Fibroblast of skin of abdomen (primary cell): ENCODE results near the gene KRTAP10-2.
A peak's percentile ranks its signal among the peaks of the same experiment; 100 is the strongest.
"Not testable (repeated sequence)": the region's sequence is repeated elsewhere in the genome, so short reads cannot be mapped to it uniquely, and the experiment has no call there.

Source experiments
- DNase-seq: peaks from one replicate; pipeline ENCODE4 v3.0.0-alpha.2; 2013

The KRTAP10-2 gene

DNA sequence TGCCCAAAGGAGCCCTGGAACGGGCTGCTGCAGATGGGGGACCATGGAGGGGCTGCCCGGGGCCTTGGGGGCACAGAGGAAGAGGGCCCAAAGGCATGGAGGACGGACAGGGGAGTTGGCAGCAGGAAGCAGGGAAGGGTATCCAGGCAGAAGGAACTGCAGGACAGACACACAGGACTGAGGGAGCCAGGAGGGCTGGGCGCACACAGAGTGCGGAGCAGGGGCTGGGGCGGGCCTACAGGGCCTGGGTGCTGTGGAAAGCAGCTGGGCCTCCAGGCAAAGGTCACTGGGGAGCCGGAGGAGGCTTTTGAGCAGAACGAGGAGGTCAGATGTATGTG lies 39.4 kb downstream of the KRTAP10-2 start:
- no peak for DNase-seq

DNA sequence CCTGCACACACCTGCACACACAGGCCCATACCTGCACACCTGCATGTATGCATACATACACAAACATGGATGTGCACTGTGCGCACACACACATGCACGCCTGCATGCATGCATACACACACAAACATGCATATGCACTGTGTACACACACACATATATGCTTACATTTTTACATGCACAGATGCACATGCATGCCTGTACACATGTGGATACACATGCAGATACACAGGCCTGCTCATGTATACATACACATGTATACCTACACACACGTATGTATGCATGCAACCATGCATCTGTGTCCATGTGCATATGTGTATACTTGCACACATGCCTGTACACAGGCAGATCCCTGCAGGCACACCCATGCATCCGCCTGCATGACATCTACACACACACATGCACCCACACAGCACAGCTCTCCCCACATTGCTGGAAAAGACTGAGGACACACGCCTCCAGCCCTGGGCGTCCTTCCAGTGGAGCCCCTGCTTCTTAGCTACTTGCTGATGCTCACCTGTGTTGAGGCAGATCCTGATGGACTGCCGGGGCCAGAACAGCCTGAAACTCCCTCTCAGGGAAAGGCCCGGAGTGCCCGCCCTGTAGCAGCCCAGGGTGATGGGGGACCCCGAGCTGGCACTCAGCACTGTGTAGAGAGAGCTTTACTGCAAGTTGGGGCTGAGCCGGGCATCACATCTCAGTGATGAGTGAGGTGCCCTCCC lies 39.9 kb downstream of the KRTAP10-2 start:
- DNase-seq: no peak

DNA sequence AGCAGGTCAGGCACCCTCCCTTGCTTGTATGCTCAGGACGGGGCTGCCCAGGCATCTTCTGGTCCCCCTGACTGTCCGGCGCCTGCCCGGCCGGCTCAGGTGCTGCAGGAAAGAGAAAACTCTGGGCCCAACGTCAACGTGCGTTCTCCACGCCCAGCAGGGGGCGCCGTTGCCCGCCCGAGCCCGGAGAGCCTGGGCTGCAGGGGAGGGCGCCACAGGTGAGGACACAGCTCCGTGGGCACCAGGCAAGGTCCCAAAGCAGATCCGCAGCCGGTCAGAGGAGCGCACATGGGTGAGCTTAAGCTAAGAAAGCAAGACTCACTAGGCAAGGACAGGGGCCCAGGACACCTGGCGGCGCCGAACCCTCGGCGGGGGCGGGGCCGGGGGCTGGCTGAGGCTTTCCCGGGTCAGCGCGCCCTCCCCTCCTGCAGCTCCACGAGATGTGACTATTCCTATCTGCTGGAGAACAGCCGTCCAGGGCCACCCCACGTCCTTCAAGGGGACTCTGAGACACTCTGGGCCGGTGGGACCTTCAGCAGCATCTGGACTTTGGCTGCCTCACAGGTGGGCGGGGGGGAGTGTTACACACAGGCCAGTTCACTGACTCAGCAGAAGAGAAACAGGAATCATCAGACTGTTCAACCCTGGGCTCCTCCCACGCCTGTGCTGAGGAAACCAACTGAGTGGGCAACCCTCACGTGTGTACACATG lies 40.6 kb downstream of the KRTAP10-2 start:
- peak; percentile 10 for DNase-seq

DNA sequence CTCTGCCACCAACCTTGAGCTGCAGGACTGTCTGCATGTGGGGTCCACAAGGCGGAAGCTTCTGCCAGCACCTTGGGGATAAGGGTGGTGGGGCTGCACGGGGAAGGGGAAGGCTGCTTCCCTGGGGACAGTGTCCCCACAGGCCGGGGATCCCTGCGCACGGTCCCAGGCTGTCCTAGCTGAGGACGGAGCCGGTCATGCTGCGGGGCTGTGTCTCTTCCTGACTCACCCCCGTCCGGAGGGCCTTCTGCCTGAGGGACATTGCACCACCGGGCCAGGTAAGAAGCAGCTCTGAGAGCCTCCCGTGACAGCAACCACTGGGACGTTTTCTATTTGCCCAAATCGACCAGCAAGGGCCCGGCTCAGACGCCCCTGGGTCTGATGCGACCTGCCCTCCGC lies 41.2 kb downstream of the KRTAP10-2 start:
- no peak for DNase-seq

DNA sequence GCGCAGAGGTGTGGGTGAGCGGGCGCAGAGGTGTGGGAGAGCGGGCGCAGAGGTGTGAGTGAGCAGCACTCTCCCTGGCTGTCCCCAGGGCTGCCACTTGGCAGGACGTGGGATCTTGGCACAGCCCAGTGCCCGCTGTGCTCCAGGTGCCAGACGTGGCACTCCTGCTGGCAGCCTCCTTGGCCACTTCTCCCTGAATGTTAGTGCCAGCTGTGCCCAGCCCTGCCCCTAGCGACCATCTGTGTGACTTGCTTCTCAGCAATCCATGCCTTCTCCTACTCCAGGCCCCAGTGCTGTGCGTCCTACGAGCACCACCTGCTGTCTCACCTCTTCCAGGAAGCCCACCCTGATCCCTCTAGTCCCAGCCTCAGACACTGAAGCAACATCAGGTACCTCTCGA lies 41.8 kb downstream of the KRTAP10-2 start:
- DNase-seq: no peak

DNA sequence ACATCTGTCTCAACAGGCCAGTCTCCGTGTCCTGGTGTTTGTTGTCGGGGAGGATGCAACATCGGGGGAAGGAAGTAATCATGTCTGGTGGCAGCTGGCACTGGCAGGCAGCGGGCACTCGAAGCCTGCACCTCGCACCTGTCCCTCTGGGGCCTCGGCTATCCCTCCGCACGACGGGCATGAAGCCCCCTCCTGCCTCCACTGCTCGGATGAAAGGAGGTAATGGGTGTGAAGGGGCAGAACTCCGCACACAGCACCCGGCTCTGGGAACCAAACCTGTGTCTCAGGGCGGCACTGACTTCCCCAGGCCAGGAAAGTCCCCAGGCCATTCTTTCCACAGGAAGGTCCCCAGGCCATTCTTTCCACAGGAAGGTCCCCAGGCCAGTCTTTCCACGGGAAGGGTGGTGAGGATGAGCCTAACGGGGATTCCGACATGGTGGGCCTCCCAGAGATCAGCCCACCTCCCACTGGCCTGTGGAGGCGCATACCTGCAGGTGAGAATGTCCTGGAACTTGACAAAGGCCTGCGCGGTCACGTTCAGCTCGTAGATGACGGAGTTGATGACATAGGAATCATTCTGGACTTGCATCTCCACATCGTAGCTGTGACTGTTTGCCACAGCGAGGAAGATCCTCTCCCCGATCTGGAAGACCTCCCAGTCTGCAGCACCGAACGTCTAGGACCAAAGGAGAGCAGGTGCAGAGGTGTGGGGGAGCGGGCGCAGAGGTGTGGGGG lies 42.4 kb downstream of the KRTAP10-2 start:
- no peak for DNase-seq

DNA sequence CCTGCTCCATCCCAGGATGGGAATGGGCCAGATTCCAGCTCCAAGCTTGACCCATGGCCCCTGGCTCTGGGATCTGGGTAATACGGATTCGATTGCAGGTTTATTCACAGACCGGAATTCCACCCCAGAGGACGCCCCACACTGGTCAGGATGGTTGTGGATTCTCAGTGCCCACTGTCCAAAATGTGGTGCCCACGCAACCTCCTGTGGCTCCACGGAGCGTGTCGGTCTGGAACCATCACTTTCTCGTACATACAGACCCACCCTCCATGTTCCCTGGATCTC lies 42.9 kb downstream of the KRTAP10-2 start:
- DNase-seq: no peak

DNA sequence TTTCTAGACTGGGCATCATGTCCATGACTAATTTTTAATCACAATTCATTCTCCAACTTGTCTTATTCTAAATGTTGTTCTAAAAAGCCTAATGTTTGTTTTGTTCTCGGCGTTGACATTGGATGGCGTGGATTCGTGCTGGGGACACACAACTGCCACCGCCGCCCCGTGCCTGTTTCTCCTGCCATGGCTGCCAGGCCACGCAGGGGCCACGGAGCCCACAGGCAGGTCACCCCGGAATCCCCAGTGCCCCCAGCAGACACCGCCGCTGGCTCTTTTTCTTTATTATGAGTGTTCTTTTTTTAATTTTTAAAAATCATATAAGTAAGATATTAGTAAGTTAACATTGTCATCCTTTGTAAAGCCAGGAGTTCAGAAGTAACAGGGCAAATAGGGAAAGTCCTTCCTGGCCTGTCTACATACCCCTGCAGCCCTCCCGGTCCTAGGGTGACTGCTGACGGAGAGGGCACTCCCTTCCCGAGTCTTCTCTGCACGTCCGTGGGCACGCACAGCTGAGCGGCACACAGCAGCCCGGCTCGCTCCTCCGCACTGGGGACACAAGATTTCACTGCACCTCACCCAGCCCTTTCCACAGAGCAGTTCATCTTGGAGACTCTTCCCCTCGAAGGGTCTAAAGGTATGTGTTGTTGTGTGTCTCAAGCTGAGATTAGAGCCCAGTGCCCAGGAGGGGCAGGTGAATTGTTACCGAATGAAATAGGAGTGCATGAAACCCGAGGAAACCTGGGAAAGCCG lies 43.5 kb downstream of the KRTAP10-2 start:
- no peak for DNase-seq

DNA sequence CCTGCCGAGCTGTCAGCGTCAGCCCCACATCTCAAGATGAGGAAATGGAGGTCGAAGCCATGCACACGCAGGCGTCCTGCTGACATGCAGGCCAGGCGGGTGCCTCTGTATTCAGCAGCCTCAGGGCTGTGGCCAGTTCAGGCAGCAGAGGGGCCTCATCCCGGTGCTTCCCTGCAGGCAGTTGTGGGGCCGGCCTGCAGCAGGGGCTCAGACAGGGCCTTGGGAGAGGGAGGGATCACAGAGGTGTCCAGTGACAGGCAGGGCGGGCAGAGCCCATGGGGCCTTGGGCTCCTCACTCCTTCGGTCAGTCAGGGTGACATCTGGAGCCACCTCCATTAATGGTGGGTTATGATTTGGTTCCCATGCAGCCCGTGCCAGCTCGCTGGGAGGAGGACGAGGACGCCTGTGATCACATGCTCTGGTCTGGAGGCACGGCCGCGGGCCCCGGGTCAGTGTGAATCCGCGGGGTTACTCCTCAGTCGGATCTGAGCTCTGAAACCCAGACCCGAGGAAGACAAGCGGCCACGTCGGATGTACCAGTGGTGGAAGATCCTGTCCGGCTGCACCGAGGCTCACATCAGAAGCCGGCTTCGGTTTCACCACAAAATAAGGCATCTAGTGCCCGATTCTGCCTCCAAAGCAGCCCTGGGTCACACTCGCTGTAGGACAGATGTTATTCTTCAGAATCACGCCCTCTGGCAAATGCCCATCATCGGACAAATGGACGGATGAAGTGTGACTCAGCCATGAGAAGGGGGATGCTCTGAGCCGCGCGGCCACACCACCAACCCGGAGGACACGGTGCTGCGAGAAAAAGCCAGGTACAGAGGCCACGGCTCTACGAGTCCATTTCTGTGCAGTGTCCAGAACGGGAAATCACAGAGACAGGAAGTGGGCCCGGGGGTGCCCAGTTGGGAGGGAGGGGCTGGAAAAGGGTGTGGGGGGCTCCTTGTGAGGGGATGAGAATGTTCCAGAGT lies 44.7 kb downstream of the KRTAP10-2 start:
- no peak for DNase-seq

DNA sequence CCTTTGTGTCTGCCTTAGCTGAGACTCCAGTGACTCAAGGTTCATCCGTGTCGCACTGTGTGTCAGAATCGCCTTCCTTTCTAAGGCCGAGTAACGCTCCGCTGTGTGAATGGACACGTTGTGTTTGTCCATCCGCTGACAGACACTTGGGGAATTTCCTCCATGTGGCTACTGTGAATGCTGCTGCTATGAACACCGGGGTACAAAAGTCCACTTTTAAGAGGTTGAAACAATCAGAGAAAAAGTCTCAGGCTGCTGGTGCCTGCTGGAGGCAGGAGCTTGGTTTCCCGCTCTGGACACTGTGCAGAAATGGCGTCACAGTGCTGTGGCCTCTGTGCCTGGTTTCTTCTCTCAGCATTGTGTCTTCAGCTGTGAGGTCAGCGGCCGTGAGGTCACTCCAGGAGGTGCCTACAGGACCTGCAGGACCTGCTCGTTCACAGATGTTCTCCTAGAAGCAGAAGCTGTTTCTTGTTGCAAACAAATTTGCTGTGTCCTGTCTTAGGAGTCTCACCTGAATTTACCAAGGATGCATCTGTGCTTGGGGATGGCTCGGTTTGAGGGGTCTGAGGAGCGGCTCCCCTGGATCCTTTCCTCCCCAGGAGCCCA lies 45.5 kb downstream of the KRTAP10-2 start:
- DNase-seq: no peak

DNA sequence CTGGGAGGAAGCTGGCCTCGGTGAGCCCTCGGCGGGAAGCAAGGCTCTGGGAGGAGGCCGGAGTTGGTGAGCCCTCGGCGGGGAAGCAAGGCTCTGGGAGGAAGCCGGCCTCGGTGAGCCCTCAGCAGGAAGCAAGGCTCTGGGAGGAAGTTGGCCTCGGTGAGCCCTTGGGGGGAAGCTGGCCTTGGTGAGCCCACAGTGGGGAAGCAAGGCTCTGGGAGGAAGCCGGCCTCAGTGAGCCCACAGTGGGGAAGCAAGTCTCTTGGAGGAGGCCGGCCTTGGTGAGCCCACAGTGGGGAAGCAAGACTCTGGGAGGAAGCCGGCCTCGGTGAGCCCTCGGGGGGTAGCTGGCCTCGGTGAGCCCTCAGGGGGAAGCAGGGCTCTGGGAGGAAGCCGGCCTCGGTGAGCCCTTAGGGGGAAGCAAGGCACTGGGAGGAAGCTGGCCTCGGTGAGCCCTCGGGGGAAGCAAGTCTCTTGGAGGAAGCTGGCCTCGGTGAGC lies 47.4 kb downstream of the KRTAP10-2 start:
- no peak for DNase-seq

DNA sequence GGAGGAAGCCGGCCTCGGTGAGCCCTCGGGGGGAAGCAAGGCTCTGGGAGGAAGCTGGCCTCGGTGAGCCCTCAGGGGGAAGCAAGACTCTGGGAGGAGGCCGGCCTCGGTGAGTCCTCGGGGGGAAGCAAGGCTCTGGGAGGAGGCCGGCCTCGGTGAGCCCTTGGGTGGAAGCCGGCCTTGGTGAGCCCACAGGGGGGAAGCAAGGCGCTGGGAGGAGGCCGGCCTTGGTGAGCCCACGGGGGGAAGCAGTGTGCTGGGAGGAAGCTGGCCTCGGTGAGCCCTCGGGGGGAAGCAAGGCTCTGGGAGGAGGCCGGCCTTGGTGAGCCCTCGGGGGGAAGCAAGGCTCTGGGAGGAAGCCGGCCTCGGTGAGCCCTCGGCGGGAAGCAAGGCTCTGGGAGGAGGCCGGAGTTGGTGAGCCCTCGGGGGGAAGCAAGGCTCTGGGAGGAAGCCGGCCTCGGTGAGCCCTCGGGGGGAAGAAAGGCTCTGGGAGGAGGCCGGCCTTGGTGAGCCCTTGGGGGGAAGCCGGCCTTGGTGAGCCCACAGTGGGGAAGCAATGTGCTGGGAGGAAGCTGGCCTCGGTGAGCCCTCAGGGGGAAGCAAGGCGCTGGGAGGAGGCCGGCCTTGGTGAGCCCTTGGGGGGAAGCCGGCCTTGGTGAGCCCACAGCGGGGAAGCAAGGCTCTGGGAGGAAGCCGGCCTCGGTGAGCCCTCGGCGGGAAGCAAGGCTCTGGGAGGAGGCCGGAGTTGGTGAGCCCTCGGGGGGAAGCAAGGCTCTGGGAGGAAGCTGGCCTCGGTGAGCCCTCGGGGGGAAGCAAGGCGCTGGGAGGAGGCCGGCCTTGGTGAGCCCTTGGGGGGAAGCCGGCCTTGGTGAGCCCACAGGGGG lies 48.1 kb downstream of the KRTAP10-2 start:
- not testable (repeated sequence) for DNase-seq

DNA sequence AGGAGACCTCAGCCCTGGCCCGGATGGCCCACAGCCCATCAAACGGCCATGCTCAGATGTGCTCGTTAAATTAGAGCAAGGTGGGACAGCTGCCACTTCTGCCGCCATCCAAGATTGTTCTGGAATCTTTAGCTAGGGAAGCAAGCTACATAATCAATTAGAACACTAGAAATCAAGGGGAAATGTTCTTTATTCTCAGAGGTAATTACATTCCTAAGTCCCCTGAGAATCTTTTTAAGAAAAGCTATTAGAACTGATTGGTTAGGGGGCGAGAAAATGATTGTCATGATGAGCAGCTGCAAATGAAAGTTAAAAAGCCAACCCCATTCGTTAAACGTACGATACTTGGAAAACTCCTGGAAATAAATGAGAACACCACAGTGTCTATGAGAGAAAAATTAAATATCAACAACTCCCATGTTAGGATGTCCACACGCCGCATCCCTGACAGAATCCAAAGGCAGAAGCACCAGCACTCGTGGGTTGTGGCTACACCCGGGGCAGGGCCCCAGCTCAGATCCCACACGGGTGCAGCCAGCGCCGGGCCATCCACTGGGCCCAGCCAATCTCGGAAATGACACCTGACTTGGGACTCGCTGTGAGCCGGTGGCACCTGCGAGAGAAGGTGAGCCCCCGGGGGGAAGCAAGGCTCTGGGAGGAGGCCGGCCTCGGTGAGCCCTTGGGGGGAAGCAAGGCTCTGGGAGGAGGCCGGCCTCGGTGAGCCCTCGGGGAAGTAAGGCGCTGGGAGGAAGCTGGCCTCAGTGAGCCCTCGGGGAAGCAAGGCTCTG lies 48.9 kb downstream of the KRTAP10-2 start:
- no peak for DNase-seq
